ENCODE measurements around the gene GPX7.
"Not testable (repeated sequence)": the region's sequence is repeated elsewhere in the genome, so short reads cannot be mapped to it uniquely, and the experiment has no call there.

GPX7 gene

GRCh38 chr1:52601991-52602855, at the start of gene GPX7:
GPX7 (plus strand) TSS chr1:52602371; CDS start chr1:52602410, 39 bp downstream.
- DNase-seq = peak; percentile 70

DNA sequence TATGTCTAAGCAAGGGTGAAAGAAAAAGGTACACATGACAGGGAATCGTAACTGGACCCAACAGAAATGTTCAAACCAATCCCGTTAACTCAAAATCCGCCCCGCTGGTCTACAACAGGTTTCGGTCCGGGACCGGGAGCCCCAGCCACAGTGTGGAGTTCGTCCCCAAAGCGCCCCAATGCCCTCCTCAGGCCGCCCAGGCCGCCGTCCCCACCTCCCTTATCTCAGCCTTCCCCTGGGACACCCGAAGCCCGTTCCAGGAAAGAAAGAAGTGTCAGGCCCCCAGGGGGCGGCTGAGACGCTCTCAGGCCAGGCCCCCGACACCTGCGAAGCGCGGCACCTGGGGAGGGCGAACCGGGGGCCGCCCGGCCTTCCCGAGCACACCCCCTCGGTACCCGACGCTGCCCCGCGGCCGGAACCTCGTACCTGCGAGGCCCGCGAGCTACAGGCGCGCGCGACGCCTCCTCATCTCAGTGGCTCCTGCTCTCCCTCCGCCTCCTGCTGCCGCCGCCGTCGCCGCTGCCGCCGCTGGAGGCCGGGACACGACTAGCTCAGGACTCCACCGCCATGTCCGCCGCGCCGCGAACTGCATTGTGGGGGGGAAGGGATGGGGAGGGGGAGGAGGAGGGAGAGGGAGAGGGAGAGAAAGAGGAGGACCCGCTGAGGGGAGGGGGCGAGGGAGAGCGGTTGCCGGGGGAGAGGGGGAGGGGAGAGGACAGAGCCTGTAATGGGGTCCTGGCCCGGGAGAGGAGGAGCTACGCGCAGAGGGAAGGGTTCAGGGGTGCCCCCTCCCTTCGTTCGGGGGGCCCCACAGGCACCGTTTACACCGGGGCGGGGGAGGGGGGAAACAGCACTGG, 49.4 kb upstream of the GPX7 start, which contains the start of gene TUT4:
Gene TUT4, minus strand, starts transcription at position 588 of the 857 bp plus-strand sequence. CDS start 26,812 bp downstream, outside the sequence.
- DNase-seq = peak; percentile 81

GRCh38 chr1:52553362-52554266, 48.6 kb upstream of the GPX7 start:
- DNase-seq = peak; percentile 91

DNA sequence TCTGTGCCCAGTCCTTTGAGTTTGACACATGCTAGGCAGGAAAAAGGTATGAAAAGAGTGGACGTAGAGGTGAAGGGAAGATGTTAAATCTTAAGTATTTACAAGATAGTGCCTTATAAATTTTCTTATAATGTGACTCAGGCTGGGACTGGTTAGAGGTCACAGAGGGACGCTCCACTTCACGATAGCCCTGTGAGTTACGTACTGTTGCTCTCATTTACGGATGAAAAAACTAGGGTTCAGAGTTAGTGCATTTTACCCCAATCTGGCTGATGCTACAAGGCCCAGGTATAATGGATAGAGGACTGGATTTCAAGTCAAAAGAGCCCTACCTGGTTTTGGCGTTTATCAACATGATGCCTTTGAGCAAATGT, 47.9 kb upstream of the GPX7 start:
- no peak for DNase-seq

- DNase-seq = no peak
These were observed 47.4 kb upstream of the GPX7 start for GRCh38 chr1:52554756-52555155.

GRCh38 chr1:52556641-52557360, 45.4 kb upstream of the GPX7 start:
- DNase-seq = no peak

- DNase-seq = no peak
These were observed 43.2 kb upstream of the GPX7 start for GRCh38 chr1:52558941-52559340.

GRCh38 chr1:52559875-52560274, 42.3 kb upstream of the GPX7 start:
- DNase-seq = no peak

DNA sequence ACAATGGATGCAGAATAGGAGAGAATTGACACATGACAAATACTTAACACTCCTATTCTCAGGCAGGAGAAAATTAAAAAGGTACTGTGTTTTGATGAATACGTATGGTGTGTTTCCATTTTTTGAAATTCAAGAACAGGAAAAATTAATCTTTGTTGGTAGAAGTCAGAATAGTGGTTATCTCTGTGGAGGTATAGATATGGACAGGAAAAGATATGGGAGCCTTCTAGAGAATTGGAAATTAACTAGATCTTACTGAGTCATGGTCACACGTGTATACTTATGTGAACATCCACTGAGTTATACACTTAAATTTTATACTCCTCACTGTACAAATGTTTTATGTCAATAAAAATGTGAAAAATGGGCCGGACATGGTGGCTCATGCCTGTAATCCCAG, 39.4 kb upstream of the GPX7 start:
- DNase-seq = no peak

DNA sequence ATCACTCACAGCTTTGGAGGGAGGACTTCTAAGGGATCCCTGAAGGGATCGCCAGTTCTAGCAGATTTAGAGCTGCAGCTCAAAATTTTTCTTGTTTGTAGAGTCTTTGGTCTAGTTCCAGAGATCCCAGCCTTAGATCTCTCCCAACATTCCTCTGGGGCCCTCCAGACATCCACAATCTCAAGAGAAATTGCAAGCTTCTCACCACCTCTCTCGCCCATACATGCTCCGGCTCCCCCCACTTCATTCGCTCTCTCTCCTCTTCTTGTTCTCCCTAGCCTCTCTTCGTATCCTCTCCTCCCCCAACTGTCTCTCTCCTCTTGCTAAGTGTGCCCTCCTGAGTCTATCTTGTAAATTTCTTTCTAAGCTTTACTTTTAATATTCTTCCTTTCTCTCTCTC, 34.2 kb upstream of the GPX7 start:
- DNase-seq = no peak

DNA sequence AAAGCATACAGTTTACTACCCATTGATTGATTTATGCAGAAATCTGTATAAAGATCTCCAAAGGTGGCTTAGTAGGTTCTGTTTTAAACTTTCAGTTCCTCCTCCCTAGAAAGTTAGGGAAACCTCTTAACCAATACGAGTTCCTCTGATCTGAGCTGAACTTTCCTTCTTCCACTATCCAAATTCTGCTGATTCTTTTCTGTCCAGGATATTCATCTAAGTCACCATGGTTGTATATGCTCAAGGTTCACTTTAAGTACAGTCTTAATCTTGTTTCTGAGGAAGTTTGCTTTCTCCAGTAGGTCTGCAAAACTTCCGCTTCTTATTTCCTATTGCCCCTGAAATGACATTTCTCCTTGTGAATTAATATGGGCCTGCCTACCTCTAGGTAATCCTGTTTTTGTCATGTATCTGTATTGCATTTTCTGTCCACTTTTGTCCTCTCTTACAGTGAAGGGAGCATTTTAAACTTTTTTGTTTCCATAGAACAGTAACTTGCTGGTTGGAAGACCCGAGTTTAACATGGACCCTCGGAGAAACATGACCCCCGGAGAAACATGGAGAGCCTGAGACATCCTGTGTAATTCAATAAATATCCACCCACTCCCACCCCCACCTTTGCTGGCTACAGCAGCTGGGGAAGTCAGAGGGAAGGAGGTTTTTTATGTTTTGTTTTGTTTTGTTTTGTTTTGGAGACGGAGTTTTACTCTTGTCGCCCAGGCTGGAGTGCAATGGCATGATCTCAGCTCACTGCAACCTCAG, 32.5 kb upstream of the GPX7 start:
- DNase-seq = no peak

- DNase-seq = no peak
These were observed 30.4 kb upstream of the GPX7 start for GRCh38 chr1:52571783-52572182.

GRCh38 chr1:52572387-52572786, 29.8 kb upstream of the GPX7 start:
- DNase-seq = no peak

DNA sequence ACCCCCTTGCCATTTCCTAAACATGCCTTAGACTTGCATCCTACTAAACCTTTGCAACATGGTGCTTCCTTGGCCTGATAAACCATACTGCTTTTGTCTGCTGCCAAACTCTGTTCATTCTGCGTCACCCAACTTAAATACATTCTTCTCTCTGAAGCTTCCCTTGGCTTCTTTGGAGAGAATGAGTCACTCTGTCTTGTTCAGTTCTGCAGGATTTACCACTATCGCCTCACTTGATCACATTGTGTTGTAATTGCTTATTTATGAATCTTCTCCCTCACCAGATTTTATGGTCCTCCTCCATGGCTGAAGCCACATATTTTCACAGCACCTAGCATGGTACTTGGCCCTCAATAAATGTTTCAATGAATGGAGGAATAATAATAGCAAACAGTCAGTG, 27.6 kb upstream of the GPX7 start:
- DNase-seq = no peak

DNA sequence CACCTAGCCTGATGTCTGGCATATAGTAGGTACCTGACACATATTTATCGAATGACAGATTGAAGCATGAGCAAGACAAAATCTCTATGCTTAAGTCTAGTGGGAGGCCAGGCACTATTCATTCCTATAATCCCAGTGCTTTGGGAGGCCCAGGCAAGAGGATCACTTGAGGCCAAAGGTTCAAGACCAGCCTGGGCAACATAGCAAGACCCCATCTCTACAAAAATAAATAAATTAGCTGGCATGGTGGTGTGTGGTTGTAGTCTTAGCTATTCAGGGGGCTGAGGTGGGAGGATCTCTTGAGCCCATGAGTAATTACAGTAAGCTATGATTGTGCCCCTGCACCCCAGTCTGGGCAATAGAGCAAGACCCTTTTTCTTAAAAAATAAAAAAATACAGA, 26.1 kb upstream of the GPX7 start:
- DNase-seq = no peak

- not testable (repeated sequence) for DNase-seq
These were observed 24.1 kb upstream of the GPX7 start for GRCh38 chr1:52578066-52578465.

DNA sequence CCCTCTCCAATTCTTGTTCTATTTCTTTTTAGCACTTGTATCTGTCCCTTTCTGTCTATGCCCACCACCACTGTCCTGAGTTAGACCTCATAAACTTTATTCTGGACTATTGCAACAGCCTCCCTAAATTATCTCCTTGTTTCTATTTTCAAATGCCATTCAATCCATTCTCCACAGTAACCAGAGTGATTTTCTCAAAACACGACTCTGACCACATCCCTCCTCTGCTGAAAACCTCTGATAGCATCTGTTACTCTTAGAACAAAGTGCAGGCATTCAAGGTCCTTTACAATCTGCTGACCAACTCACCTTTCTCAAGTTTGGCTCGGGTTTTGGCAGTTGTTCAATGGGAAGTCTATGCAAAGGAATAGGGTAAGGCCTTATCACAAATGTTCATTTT, 22.8 kb upstream of the GPX7 start:
- DNase-seq = no peak

GRCh38 chr1:52580283-52580682, 21.9 kb upstream of the GPX7 start:
- DNase-seq = no peak

GRCh38 chr1:52582116-52582696, 20.0 kb upstream of the GPX7 start:
- no peak for DNase-seq

DNA sequence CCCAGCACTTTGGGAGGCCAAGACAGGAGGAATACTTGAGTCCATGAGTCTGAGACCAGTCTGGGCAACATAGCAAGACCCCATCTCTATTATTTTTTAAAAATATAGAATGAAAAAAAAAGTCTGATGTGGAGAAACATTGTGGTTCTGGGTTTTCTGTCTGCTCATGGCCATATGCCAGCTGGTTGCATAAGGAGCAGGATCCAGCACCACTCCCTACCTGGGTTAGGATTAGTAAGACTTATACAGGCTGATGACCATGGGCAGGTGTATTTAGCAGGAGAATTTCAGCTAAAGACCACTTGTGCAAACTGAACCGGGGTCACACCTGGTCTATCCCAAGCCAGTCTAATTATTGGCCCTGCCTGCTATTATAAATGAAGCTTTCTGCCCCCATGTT, 16.7 kb upstream of the GPX7 start:
- no peak for DNase-seq

DNA sequence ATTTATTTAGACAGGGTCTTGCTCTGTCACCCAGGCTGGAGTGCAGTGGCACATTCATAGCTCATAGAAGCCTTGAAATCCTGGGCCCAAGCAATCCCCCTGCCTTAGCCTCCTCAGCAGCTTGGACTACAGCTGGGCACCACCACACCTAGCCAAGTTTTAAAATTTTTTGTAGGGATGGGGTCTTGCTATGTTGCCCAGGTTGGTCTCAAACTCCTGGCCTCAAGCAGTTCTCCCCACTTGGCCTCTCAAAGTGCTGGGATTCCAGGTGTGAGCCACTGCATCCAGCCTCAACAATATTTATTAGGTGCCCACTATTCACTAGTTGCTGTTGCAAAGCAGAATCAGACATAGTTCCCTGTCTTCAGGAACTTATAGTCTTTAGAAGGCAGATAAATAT, 14.1 kb upstream of the GPX7 start:
- DNase-seq = no peak

Measured in CD4-positive, alpha-beta T cell treated with Interleukin-10 for 1 hour (primary cell).